Loucy (cell line): ENCODE data around the gene AGBL1.

ENCODE experiments used
- EZH2phosphoT487 ChIP-seq: fragments of 200-600 bp; IDR thresholded peaks from 2 replicates; pipeline ENCODE4 v1.6.1; 2018; ENCODE audit warnings: antibody characterized with exemption, mild to moderate bottlenecking, moderate library complexity, borderline replicate concordance
- TF ChIP-seq, protein P1 (sequence below): fragments of 200-600 bp; sonication (generic); conservative IDR thresholded peaks from 2 replicates; pipeline ENCODE4 v1.5.1; 2014; ENCODE audit warnings: mild to moderate bottlenecking, antibody characterized with exemption, low read length

DNA sequence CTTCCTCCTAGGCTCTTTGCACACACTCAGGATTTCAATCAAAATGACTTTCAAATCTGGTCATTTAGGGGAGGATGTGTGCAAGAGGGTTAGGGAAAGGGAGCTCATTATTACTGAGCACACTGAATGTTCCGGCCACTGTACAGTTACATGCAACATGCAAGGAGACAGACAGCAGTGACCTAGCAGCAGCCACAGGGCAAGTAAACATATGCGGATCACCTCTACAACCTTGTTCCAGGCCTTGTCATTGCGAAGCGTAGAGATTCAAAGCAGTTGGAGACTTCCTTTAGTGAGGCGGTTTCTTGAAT lies 837.6 kb downstream of the AGBL1 start:
- TF ChIP-seq, protein P1, sequence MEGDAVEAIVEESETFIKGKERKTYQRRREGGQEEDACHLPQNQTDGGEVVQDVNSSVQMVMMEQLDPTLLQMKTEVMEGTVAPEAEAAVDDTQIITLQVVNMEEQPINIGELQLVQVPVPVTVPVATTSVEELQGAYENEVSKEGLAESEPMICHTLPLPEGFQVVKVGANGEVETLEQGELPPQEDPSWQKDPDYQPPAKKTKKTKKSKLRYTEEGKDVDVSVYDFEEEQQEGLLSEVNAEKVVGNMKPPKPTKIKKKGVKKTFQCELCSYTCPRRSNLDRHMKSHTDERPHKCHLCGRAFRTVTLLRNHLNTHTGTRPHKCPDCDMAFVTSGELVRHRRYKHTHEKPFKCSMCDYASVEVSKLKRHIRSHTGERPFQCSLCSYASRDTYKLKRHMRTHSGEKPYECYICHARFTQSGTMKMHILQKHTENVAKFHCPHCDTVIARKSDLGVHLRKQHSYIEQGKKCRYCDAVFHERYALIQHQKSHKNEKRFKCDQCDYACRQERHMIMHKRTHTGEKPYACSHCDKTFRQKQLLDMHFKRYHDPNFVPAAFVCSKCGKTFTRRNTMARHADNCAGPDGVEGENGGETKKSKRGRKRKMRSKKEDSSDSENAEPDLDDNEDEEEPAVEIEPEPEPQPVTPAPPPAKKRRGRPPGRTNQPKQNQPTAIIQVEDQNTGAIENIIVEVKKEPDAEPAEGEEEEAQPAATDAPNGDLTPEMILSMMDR, result no peak
- no peak for TF ChIP-seq EZH2phosphoT487
